AG04450 (cell line): Measurements from ENCODE around the gene FADS6. TPM values are rescaled to one million over a fixed set of nuclear protein-coding genes. Genes with fewer than 3 reads are reported as not detected.

Experiments used
- CTCF ChIA-PET: fragments of 300-600, 350-600 bp; formaldehyde crosslinking; extraction: SDS; loops from one replicate; lab custom pipeline; 2022; ENCODE audit warnings: antibody characterized with exemption, inconsistent platforms; lab: Charles Lee
- POLR2A ChIA-PET: fragments of 350-600 bp; formaldehyde crosslinking; extraction: SDS; loops from one replicate; lab custom pipeline; 2021; ENCODE audit warnings: antibody characterized with exemption, inconsistent platforms; lab: Yijun Ruan, JAX
- DNase-seq: peaks from one replicate; pipeline ENCODE4 v3.0.0-alpha.2; 2011; ENCODE audit warnings: low read depth, low spot score
- H3K27ac ChIP-seq: one replicate; pipeline ENCODE4 v1.5.1; 2012; ENCODE audit warnings: low read depth, low read length, control low read depth
- H3K27me3 ChIP-seq: one replicate; pipeline ENCODE4 v1.6.0; 2012; ENCODE audit warnings: low read length; ENCODE audit not compliant: control insufficient read depth, insufficient read depth
- H3K4me3 ChIP-seq: 2 replicates; pipeline ENCODE4 v1.5.1; 2011; ENCODE audit warnings: mild to moderate bottlenecking, low read depth, low read length, control low read depth
- H3K9me3 ChIP-seq: 2 replicates; pipeline ENCODE4 v1.5.1; 2012; ENCODE audit warnings: low read length; ENCODE audit not compliant: control insufficient read depth, insufficient read depth
- polyA plus RNA-seq: library from polyadenylated mRNA; depleted of rRNA; stranded (reverse); fragments of >200 nt; gene quantifications from 2 replicates; pipeline ENCODE4 v1.2.3, GENCODE V29; 2011
- TF ChIP-seq, protein P1 (sequence below): IDR thresholded peaks from 2 replicates; pipeline ENCODE4 v1.5.1; 2011; ENCODE audit warnings: low read depth, low read length, control low read depth, inconsistent platforms

FADS6 gene
- polyA plus RNA-seq, 1 experiment: not detected

DNA sequence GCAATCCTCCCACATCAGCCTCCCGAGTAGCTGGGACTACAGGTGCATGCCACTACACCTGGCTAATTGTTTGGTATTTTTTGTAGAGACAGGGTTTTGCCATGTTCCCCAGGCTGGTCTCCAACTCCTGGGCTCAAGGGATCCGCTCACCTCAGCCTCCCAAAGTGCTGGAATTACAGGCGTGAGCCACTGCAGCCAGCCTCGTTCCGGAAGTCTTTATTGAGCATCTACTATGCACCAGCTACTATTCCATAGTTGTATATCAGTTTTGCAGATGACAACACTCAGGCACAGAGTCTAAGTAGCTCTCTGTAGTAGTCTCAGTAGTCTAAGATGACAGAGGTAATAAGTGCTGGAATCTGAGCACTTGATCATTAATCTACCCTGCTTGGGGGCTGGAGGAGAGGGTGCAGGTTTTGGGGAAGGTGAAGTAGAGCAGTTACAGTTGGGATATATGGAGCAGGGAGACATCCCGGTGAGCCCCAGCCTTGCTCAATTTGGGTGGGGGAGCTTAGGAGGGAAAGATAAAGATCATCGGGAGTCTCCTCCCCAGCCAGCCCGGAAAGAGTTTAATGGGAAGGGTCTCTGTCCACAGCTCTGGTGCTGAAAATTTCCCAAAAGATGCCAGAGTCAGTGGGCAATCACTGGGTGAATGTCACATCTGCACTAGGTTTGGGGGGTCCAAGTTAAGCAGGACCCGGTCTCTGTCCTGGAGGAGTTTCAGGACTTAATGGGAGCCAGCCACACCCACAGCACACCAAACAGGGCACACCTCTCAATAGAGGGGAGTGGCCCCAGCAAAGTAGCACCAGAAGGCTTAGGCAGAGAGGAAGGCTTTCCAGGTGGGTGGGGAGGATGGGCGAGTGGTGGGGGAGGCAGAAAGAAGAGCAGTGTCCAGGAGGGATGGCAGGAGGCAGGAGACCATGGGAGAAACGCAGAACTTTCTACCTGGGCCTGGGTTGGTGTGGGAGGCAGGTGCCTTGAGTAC, 43.9 kb upstream of the FADS6 start:
- TF ChIP-seq, protein P1, sequence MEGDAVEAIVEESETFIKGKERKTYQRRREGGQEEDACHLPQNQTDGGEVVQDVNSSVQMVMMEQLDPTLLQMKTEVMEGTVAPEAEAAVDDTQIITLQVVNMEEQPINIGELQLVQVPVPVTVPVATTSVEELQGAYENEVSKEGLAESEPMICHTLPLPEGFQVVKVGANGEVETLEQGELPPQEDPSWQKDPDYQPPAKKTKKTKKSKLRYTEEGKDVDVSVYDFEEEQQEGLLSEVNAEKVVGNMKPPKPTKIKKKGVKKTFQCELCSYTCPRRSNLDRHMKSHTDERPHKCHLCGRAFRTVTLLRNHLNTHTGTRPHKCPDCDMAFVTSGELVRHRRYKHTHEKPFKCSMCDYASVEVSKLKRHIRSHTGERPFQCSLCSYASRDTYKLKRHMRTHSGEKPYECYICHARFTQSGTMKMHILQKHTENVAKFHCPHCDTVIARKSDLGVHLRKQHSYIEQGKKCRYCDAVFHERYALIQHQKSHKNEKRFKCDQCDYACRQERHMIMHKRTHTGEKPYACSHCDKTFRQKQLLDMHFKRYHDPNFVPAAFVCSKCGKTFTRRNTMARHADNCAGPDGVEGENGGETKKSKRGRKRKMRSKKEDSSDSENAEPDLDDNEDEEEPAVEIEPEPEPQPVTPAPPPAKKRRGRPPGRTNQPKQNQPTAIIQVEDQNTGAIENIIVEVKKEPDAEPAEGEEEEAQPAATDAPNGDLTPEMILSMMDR: no peak
- Histone ChIP-seq H3K27me3 (peaks cover 71% of the 10 kb centered on the region), H3K4me3 (no peak overlapping the region), H3K27ac (no peak overlapping the region), H3K9me3 (no peaks in the 10 kb centered on the region; the same call in 1 of the 2 replicates)
- no peak for DNase-seq
- ChIA-PET POLR2A (no interaction called here), CTCF (no interaction called here)

DNA sequence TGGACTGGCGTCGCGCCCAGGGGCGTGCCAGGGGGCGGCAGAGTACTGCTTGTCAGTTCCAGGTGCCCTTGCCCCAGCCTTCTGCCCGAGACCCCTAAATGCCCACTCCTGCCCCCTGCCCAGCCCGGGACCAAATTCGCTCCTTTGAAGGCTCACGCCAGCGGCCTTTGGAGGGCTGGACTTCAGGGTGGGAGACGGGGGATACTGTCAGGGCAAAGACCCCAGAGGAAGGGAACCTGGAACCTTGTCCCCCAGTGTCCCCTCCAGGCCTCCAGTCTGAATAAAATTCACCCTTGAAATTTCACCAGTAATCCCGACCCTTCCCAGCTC, 43.0 kb upstream of the FADS6 start:
- Histone ChIP-seq H3K27ac (no peak overlapping the region), H3K27me3 (peaks cover 73% of the 10 kb centered on the region), H3K4me3 (no peak overlapping the region), H3K9me3 (no peaks in the 10 kb centered on the region; the same call in 1 of the 2 replicates)
- ChIA-PET POLR2A (no interaction called here), CTCF (interaction anchor here (0.7 kb wide), 1 partner anchor 11 kb away, joined by 3 read pairs; no protein-coding TSS in a partner anchor)
- DNase-seq: no peak
- TF ChIP-seq, protein P1: no peak

DNA sequence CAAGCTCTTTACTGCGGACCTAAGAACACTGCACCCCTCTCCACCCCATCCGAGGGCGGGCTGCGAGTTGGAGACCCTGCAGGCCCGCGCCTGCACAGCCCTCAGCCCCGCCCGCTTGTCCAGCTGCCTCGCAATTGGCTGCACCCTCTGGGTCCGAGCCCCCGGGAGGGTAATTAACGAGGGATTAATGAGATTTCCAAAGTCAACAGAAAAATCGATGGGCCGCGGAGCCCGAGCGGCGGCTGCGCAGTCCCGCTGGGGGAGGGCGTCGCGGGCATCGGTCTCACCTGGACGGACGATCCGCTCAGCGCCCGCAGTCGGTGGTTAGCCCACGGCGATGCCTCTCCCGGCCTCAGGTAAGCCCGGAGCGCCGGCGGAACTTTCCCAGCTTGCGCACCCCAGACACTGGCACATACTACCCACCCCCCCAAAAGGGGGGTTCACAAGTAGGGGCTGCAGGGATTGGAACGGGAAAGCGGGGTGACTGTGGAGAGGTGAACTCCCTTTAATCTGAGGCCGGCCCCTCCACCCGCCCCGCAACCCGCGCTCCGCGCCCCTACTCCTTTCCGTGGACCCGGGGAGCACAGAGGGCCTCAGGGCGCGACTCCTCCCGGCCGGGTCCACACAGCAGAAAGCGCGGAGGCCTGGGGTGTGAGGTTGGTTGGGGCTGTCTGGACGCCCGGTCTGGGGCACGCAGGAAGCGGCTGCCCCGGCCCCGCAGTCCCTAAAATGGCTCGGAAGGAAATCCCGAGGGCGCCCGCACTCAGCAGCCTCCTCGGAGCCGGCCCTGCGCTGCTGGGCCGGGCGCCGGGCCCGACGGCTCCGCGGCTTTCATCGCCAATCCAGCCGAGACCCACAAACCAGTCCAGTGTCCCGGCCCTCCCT, 42.4 kb upstream of the FADS6 start, which contains the start of gene OTOP3:
OTOP3 (plus strand) TSS at position 314 of the 885 bp plus-strand sequence; CDS start at position 338, 24 bp downstream.
- H3K27ac ChIP-seq: no peak within 1 kb of the TSS
- DNase-seq: no peak
- no peak within 1 kb of the TSS for H3K4me3 ChIP-seq
- CTCF ChIA-PET: interaction anchor here (0.7 kb wide), 1 partner anchor 11 kb away, joined by 3 read pairs; no protein-coding TSS in a partner anchor
- no peaks in the 10 kb centered on the region; the same call in 1 of the 2 replicates for H3K9me3 ChIP-seq
- POLR2A ChIA-PET: no interaction called here
- H3K27me3 ChIP-seq: peaks cover 68% of the 10 kb centered on the region
- TF ChIP-seq, protein P1: no peak

DNA sequence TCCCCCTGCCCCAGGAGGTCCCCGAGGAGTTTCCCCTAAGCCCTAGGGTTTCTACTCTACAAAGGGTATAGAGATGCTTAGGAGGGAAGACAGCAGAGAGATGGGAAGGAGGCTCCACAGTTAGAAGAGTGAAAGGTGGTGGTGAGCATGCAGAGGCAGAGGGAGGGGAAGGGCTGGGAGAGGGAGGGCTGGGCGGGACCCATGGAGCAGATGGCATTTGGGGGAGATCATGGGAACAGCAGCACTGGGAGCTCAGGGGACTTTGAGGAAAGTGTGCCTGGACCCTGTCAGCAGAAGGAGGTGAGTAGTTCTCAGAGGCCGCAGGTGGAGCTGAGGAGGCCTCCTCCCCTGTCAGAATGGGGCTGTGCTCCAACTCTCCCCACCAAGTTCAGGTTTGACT, 41.6 kb upstream of the FADS6 start:
- no peak overlapping the region for H3K4me3 ChIP-seq
- peaks cover 62% of the 10 kb centered on the region for H3K27me3 ChIP-seq
- H3K27ac ChIP-seq: no peak overlapping the region
- no peak for DNase-seq
- TF ChIP-seq, protein P1: no peak
- POLR2A ChIA-PET: no interaction called here
- CTCF ChIA-PET: no interaction called here
- no peaks in the 10 kb centered on the region; the same call in 1 of the 2 replicates for H3K9me3 ChIP-seq
